ENCODE results near the gene PWWP2A. TPM values are rescaled to one million over a fixed set of nuclear protein-coding genes. Genes with fewer than 3 reads are reported as not detected.

Gene PWWP2A
- polyA plus RNA-seq, 1 experiment = 8.7 TPM

DNA sequence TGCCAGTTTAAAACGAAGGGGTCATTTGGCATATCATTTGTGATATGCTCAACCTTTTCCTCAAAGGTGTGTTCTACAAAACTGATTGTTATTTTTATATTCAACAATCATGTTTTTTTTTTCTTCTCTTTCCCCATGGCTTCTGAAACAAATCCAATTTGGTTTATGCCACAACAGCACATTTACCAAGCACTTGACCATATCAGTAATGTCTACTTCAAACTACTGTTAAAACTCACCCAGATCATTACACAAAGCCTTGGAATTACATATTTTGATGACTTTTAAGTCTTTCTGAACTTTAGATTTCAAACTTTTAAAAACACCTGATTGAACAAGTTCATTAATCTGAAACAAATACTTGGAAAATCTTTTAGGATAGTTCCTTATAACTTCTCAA is 29.2 kb downstream of the PWWP2A start:
- ChIA-PET POLR2A (no interaction called here), CTCF (interaction anchor here (0.9 kb wide), 1 partner anchor 49 kb away, joined by 3 read pairs; no protein-coding TSS in a partner anchor)
- TF ChIP-seq, protein P1, sequence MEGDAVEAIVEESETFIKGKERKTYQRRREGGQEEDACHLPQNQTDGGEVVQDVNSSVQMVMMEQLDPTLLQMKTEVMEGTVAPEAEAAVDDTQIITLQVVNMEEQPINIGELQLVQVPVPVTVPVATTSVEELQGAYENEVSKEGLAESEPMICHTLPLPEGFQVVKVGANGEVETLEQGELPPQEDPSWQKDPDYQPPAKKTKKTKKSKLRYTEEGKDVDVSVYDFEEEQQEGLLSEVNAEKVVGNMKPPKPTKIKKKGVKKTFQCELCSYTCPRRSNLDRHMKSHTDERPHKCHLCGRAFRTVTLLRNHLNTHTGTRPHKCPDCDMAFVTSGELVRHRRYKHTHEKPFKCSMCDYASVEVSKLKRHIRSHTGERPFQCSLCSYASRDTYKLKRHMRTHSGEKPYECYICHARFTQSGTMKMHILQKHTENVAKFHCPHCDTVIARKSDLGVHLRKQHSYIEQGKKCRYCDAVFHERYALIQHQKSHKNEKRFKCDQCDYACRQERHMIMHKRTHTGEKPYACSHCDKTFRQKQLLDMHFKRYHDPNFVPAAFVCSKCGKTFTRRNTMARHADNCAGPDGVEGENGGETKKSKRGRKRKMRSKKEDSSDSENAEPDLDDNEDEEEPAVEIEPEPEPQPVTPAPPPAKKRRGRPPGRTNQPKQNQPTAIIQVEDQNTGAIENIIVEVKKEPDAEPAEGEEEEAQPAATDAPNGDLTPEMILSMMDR (IDR thresholded peaks at IDR 0.05; ENCODE audit: insufficient read depth, low read depth, low read length) = no peak
- Histone ChIP-seq H3K4me3 (ENCODE audit: low read depth, low read length) (no peak overlapping the region), H3K27me3 (ENCODE audit: control insufficient read depth, insufficient read depth, low read length) (no peaks in the 10 kb centered on the region), H3K36me3 (ENCODE audit: control insufficient read depth, insufficient read depth, low read length) (peaks cover 2% of the 10 kb centered on the region)
- no peak for DNase-seq (ENCODE audit: low read depth)

DNA sequence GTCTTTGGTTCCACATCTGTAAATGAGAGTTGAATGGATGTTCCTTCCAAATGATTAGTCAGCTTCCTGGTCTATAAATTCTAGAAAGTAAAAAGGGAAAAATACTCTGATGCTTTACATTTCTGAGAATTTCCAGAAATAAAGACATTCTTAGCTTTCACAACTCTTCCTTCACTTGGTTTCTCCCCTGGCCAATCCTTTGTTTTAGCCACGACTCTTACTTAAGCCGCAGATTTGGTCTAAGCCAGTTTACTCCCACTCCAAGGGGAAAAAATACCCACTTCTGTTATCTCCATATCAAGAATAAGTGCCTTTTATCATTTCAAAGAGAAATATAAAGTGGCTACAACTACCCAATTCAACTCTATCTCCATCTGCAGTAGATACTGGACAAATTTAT is 29.7 kb downstream of the PWWP2A start:
- POLR2A ChIA-PET = no interaction called here
- no peak overlapping the region for H3K4me3 ChIP-seq (ENCODE audit: low read depth, low read length)
- DNase-seq (ENCODE audit: low read depth) = no peak
- CTCF ChIA-PET = interaction anchor here (0.9 kb wide), 1 partner anchor 50 kb away, joined by 3 read pairs; no protein-coding TSS in a partner anchor
- TF ChIP-seq, protein P1 (IDR thresholded peaks at IDR 0.05; ENCODE audit: insufficient read depth, low read depth, low read length) = no peak
- H3K36me3 ChIP-seq (ENCODE audit: control insufficient read depth, insufficient read depth, low read length) = peaks cover 2% of the 10 kb centered on the region
- H3K27me3 ChIP-seq (ENCODE audit: control insufficient read depth, insufficient read depth, low read length) = no peaks in the 10 kb centered on the region

DNA sequence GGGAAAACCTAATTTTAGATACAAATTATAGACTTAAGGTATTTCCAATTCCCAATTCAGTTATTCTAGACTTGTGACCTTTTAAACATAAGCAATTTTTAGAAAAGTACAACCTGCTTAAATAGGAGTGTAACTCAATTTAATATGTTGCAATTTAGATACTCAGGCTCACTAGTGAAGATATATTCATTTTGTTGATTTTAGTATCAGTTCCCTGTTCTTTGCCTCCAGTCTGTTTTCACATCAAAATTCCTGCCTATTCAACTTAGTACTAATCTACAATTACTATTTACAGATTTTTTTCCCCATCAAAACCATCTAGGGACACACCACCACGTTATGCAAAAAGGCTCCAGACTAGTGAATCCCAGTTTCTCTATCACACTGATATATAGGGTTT is 30.4 kb downstream of the PWWP2A start:
- POLR2A ChIA-PET = no interaction called here
- Histone ChIP-seq H3K36me3 (ENCODE audit: control insufficient read depth, insufficient read depth, low read length) (peaks cover 2% of the 10 kb centered on the region), H3K27me3 (ENCODE audit: control insufficient read depth, insufficient read depth, low read length) (no peaks in the 10 kb centered on the region), H3K4me3 (ENCODE audit: low read depth, low read length) (no peak overlapping the region)
- TF ChIP-seq, protein P1 (IDR thresholded peaks at IDR 0.05; ENCODE audit: insufficient read depth, low read depth, low read length) = no peak
- DNase-seq (ENCODE audit: low read depth) = no peak
- CTCF ChIA-PET = interaction anchor here (0.6 to 0.7 kb wide), 2 partner anchors 20 to 377 kb away, joined by 3 read pairs; no protein-coding TSS in a partner anchor

DNA sequence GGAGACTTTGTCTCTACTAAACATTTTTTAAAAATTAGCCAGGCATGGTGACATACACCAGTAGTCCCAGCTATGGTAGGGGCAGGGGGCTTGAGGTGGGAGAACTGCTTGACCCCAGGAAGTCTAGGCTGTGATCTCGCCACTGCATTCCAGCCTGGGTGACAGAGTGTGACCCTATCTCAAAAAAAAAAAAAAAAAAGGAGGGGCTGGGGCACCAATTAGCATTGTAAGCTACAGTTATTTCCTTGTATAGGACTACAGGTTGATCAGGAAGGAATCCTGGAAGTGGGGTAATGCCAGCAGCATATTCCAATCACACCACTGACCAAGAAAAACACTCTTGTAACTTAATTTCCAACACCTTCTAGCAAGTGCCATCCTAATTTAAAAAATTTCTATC is 32.1 kb downstream of the PWWP2A start:
- ChIA-PET CTCF (interaction anchor here (1.0 kb wide), 1 partner anchor 65 kb away, joined by 3 read pairs; no protein-coding TSS in a partner anchor), POLR2A (interaction anchor here (1.1 kb wide), 1 partner anchor 32 kb away, joined by 5 read pairs; the partner anchor contains the start of gene PWWP2A)
- H3K4me3 ChIP-seq (ENCODE audit: low read depth, low read length) = no peak overlapping the region
- H3K36me3 ChIP-seq (ENCODE audit: control insufficient read depth, insufficient read depth, low read length) = no peaks in the 10 kb centered on the region
- no peaks in the 10 kb centered on the region for H3K27me3 ChIP-seq (ENCODE audit: control insufficient read depth, insufficient read depth, low read length)
- DNase-seq (ENCODE audit: low read depth) = no peak
- TF ChIP-seq, protein P1 (IDR thresholded peaks at IDR 0.05; ENCODE audit: insufficient read depth, low read depth, low read length) = no peak

DNA sequence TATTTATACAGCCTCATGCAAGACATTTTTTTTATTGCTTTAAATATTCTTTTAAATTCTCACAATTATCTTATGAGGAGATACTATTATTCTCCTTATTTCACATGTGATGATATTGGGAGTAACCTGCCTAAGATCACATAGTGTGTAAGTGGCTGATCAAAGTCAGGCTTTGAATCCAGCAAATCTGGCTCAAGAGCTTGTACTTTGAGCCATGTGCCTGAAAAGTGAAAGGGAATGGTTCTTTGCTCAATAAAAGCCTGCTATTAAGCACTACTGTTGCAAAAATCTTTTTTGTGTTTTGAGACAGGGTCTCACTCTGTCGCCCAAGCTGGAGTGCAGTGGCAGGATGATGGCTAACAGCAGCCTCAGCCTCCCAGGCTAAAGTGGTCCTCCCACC is 35.1 kb downstream of the PWWP2A start:
- POLR2A ChIA-PET = no interaction called here
- CTCF ChIA-PET = interaction anchor here (2.1 kb wide), 1 partner anchor 261 kb away, joined by 9 read pairs; no protein-coding TSS in a partner anchor
- no peak overlapping the region for H3K4me3 ChIP-seq (ENCODE audit: low read depth, low read length)
- no peak for DNase-seq (ENCODE audit: low read depth)
- H3K36me3 ChIP-seq (ENCODE audit: control insufficient read depth, insufficient read depth, low read length) = no peaks in the 10 kb centered on the region
- TF ChIP-seq, protein P1 (IDR thresholded peaks at IDR 0.05; ENCODE audit: insufficient read depth, low read depth, low read length) = no peak
- no peaks in the 10 kb centered on the region for H3K27me3 ChIP-seq (ENCODE audit: control insufficient read depth, insufficient read depth, low read length)

All from BJ (cell line).